Uterus (tissue), 2 donors: ENCODE measurements around the gene SAMMSON.

Source experiments
- POLR2A ChIP-seq, 2 donors: fragments of 450-650 bp; IDR thresholded peaks; one replicate each; pipeline ENCODE4 v1.6.1; 2016; ENCODE audit warnings: antibody characterized with exemption in 2 of 2, mild to moderate bottlenecking in 1 of 2, moderate library complexity in 1 of 2
- TF ChIP-seq, protein P1 (sequence below), 4 experiments: fragments of 200-600 bp in 2 of 4; fragments of 450-650 bp in 2 of 4; sonication (generic) in 2 of 4; IDR thresholded peaks; one replicate each; pipeline ENCODE4 v1.5.1; 2016 to 2019; ENCODE audit warnings: antibody characterized with exemption in 4 of 4, mild to moderate bottlenecking in 2 of 4, moderate library complexity in 1 of 4

DNA sequence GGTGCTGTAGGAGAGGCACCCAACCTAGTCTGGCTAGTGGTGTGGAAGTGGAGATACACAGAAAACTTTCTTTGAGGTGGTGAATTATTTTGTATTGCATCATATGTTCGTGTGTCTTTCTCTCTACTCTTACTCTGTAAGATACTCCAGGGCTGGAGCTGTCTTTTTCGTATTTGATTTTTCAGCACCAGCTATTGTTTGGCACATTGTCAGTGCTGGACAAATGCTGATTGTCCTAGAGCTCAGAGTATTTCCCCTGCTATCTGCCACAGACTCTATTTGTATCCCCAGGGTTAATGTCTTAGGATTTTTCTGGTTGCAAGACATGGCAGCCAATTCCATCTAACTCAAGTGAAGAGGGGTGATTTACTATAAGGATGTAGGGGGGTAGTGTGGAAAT is 110.5 kb downstream of the SAMMSON start:
- TF ChIP-seq, protein P1, sequence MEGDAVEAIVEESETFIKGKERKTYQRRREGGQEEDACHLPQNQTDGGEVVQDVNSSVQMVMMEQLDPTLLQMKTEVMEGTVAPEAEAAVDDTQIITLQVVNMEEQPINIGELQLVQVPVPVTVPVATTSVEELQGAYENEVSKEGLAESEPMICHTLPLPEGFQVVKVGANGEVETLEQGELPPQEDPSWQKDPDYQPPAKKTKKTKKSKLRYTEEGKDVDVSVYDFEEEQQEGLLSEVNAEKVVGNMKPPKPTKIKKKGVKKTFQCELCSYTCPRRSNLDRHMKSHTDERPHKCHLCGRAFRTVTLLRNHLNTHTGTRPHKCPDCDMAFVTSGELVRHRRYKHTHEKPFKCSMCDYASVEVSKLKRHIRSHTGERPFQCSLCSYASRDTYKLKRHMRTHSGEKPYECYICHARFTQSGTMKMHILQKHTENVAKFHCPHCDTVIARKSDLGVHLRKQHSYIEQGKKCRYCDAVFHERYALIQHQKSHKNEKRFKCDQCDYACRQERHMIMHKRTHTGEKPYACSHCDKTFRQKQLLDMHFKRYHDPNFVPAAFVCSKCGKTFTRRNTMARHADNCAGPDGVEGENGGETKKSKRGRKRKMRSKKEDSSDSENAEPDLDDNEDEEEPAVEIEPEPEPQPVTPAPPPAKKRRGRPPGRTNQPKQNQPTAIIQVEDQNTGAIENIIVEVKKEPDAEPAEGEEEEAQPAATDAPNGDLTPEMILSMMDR (IDR thresholded peaks at IDR 0.05), result no peak
- TF ChIP-seq POLR2A (IDR thresholded peaks at IDR 0.05), result no peak
